Measurements from ENCODE around the gene TMEM97. TPM values are rescaled to one million over a fixed set of nuclear protein-coding genes. Genes with fewer than 3 reads are reported as not detected.
"Not testable (repeated sequence)": the region's sequence is repeated elsewhere in the genome, so short reads cannot be mapped to it uniquely, and the experiment has no call there.

TMEM97 gene
- total RNA-seq, 1 donor from 2014 or later: 170 TPM

DNA sequence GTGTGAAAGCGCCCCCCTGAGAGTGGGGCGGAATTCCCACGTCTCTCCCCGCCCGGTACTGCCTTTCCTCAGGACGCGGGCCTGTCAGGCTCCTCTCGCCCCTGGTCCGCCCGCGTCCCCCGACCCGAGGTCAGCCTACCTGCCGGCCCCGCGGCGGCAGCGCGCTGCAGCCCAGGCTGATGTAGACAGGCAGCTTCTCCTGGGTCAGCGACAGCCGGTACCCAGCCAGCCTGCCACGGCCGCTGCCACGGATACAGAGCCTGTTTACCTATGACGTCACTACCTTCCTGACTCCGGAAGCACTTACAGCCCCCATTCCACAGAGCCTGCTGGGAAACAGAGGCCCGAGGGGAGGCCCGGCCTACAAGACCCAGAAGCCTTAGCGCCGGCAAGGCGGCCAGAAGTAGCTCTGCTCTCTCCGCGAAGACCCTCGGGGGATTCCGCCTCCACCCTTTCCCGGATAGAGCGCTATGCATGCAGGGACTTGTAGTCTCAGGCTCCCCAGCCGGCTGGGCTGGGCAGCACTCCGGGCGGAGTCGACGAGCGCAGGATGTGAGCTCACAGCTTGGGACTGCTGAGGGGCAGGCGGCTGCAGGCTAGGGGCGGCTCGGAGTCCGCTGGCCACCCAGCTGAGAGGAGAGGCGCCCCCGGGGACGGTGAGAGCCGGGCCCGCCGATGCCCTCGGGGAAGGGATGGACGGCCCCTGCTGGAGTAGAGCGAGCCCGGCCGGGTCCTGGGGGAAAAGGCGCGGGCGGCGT is 16.4 kb downstream of the TMEM97 start, which contains the start of the genes IFT20 and TNFAIP1:
Gene IFT20, minus strand, starts transcription at position 272 of the 758 bp plus-strand sequence. CDS start 3,487 bp downstream, outside the sequence.
Gene TNFAIP1, plus strand, starts transcription at position 561 of the 758 bp plus-strand sequence. CDS start 3,761 bp downstream, outside the sequence.
- TF ChIP-seq, protein P1, sequence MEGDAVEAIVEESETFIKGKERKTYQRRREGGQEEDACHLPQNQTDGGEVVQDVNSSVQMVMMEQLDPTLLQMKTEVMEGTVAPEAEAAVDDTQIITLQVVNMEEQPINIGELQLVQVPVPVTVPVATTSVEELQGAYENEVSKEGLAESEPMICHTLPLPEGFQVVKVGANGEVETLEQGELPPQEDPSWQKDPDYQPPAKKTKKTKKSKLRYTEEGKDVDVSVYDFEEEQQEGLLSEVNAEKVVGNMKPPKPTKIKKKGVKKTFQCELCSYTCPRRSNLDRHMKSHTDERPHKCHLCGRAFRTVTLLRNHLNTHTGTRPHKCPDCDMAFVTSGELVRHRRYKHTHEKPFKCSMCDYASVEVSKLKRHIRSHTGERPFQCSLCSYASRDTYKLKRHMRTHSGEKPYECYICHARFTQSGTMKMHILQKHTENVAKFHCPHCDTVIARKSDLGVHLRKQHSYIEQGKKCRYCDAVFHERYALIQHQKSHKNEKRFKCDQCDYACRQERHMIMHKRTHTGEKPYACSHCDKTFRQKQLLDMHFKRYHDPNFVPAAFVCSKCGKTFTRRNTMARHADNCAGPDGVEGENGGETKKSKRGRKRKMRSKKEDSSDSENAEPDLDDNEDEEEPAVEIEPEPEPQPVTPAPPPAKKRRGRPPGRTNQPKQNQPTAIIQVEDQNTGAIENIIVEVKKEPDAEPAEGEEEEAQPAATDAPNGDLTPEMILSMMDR (IDR thresholded peaks at IDR 0.05; ENCODE audit: partially characterized antibody, unreplicated experiment): no peak
- Mint-ChIP-seq H3K27me3 (ENCODE audit: unreplicated experiment) (peaks cover 12% of the 10 kb centered on the region), H3K36me3 (ENCODE audit: unreplicated experiment) (no peaks in the 10 kb centered on the region), H3K27ac (ENCODE audit: unreplicated experiment) (peak within 1 kb of the TSS; percentile 99), H3K4me1 (ENCODE audit: low read depth, unreplicated experiment) (peaks cover 14% of the 10 kb centered on the region), H3K9me3 (ENCODE audit: unreplicated experiment) (peaks cover 20% of the 10 kb centered on the region), H3K4me3 (ENCODE audit: unreplicated experiment) (peak within 1 kb of the TSS; percentile 99)
- peak; percentile 99 for DNase-seq

DNA sequence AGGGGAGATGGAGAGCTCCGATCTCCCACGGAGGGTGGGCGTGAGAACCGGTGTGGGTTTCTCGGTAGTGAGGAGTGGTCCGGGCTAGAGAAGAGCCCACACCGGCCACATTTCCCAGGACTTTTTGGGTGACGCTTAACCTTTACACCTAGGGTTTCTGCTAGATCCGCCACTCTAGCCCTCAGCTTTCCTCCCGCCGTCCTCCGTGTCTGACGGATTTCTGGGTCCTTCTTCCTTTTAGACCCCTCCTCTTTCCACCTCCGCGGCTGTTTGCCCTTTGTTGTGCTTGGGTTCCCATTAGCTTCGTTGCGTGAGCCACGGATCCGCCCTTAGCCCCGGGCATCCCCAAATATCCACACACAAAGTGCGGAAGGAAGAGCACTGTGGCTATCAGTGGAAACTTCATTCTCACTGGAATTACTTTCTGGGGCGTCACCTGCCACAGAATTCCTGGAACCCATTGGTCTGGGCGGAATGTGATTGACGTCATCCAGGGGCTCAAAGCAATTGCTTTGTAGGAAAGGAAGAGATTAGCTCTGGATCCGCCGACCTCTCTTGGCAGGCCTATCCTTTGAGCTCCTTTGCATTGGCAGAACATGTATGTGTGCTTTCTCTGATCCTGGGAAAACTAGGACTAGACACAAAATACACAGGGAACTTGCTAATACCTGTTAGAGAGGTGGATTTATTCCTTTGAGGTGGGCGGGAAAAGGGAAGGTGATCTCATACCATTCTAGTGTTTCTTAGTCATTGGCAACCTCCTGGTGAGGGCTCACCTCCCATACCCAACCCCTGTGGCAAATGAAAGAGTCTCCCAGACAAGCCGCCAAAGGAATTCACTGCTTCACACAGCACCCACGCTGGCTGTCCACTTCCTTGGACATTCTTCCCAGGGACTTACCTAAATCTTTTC is 17.2 kb downstream of the TMEM97 start:
- H3K27ac Mint-ChIP-seq (ENCODE audit: unreplicated experiment): peak overlapping the region; percentile 99
- peaks cover 12% of the 10 kb centered on the region for H3K27me3 Mint-ChIP-seq (ENCODE audit: unreplicated experiment)
- peaks cover 20% of the 10 kb centered on the region for H3K9me3 Mint-ChIP-seq (ENCODE audit: unreplicated experiment)
- peak; percentile 56 for DNase-seq
- TF ChIP-seq, protein P1 (IDR thresholded peaks at IDR 0.05; ENCODE audit: partially characterized antibody, unreplicated experiment): no peak
- peaks cover 14% of the 10 kb centered on the region for H3K4me1 Mint-ChIP-seq (ENCODE audit: low read depth, unreplicated experiment)
- no peaks in the 10 kb centered on the region for H3K36me3 Mint-ChIP-seq (ENCODE audit: unreplicated experiment)
- H3K4me3 Mint-ChIP-seq (ENCODE audit: unreplicated experiment): peak overlapping the region; percentile 99

DNA sequence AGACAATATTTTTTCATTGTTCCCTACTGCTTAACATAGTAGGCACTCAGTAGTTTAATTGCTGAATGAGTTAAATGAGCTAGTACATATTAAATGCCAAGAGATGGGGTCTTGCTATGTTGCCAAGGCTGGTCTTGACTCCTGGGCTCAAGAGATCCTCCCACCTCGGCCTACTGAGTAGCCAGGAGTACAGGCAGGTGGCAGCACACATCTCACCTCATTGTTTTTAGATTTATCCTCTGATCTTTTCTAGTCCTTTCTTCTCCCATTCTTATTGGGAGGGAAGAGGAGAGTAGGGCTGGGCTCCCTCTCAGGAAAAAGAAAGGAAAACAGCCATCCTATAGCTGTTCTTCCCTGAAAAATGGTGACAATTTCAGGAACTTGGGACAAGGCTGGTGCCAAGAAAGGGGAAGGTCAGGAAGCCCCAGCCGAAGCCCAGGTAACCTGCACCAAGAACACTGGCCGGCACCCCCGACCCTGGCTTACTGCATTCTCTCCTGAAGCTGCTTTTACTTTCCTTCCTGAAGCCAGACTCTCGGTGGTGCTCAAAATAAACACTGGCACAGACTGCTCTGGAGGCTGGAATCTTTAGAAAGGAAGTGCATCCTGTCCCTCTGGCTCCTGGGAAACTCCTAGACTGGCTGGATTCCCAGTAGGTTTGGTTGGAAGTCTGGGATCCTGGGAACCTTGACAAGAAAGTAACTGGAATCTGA is 19.2 kb downstream of the TMEM97 start:
- Mint-ChIP-seq H3K4me1 (ENCODE audit: low read depth, unreplicated experiment) (peaks cover 14% of the 10 kb centered on the region), H3K9me3 (ENCODE audit: unreplicated experiment) (peaks cover 20% of the 10 kb centered on the region), H3K27ac (ENCODE audit: unreplicated experiment) (peak overlapping the region; percentile 64), H3K27me3 (ENCODE audit: unreplicated experiment) (peaks cover 12% of the 10 kb centered on the region), H3K4me3 (ENCODE audit: unreplicated experiment) (peak overlapping the region; percentile 99), H3K36me3 (ENCODE audit: unreplicated experiment) (no peaks in the 10 kb centered on the region)
- DNase-seq: no peak
- TF ChIP-seq, protein P1 (IDR thresholded peaks at IDR 0.05; ENCODE audit: partially characterized antibody, unreplicated experiment): no peak

DNA sequence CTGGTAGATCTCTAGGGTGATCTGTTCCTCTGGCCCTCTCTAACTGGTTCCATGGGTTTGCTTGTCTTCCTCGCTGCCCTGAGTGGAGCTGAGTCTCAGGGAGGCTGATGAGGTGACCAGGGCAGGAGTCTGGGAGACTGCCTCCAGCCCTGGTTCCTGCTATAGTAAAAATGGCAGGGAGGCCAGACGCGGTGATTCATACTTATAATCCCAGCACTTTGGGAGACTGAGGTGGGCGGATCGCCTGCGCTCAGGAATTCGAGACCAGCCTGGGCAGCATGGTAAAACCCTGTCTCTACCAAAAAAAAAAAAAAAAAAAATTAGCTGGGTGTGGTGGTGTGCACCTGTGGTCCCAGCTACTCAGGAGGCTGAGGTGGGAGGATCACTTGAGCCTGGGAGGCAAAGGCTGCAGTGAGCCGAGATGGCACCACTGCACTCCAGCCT is 19.8 kb downstream of the TMEM97 start:
- DNase-seq; H3K36me3 Mint-ChIP-seq (ENCODE audit: unreplicated experiment): not testable (repeated sequence)
- peak overlapping the region; percentile 50 for H3K27ac Mint-ChIP-seq (ENCODE audit: unreplicated experiment)
- peaks cover 20% of the 10 kb centered on the region for H3K9me3 Mint-ChIP-seq (ENCODE audit: unreplicated experiment)
- peaks cover 13% of the 10 kb centered on the region for H3K4me1 Mint-ChIP-seq (ENCODE audit: low read depth, unreplicated experiment)
- peaks cover 12% of the 10 kb centered on the region for H3K27me3 Mint-ChIP-seq (ENCODE audit: unreplicated experiment)
- H3K4me3 Mint-ChIP-seq (ENCODE audit: unreplicated experiment): peak overlapping the region; percentile 46

DNA sequence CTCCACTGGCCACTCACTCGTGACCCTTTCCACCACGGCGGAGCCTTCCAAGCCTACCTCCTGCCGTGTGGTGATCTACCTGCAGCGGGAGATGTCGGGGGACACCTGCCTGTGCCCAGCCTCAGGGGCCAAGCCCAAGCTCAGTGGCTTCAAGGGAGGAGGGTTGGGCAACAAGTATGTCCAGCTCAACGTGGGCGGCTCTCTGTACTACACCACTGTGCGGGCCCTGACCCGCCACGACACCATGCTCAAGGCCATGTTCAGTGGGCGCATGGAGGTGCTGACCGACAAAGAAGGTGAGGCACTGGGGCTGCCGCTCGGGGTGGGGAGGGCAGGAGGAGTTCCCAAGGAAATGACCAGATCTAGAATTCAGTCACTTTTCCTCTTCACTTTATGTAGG is 20.4 kb downstream of the TMEM97 start:
- TF ChIP-seq, protein P1 (IDR thresholded peaks at IDR 0.05; ENCODE audit: partially characterized antibody, unreplicated experiment): no peak
- Mint-ChIP-seq H3K4me3 (ENCODE audit: unreplicated experiment) (peak overlapping the region; percentile 20), H3K27me3 (ENCODE audit: unreplicated experiment) (peaks cover 10% of the 10 kb centered on the region), H3K4me1 (ENCODE audit: low read depth, unreplicated experiment) (peaks cover 8% of the 10 kb centered on the region), H3K9me3 (ENCODE audit: unreplicated experiment) (peaks cover 15% of the 10 kb centered on the region), H3K27ac (ENCODE audit: unreplicated experiment) (peak overlapping the region; percentile 12), H3K36me3 (ENCODE audit: unreplicated experiment) (no peaks in the 10 kb centered on the region)
- no peak for DNase-seq

Measured in glutamatergic neuron (in vitro differentiated cells).